Liver (tissue), 9 donors: ENCODE results near the gene FBXO48. TPM values are rescaled to one million over a fixed set of nuclear protein-coding genes. Genes with fewer than 3 reads are reported as not detected.

Experiments
- DNase-seq: peaks from one replicate; pipeline ENCODE4 v3.0.0-alpha.2; 2017; ENCODE audit warnings: low spot score
- H3K27ac ChIP-seq, 2 donors: one replicate each; pipeline ENCODE4 v1.7.0; 2013; ENCODE audit warnings: inconsistent platforms in 2 of 2, low read length in 2 of 2, control low read depth in 1 of 2, low read depth in 1 of 2, mild to moderate bottlenecking in 1 of 2
- H3K27me3 ChIP-seq, 4 donors: one replicate each; pipeline versions ENCODE4 v1.6.1 to v1.7.0; 2013; ENCODE audit warnings: low read length in 3 of 4, inconsistent platforms in 1 of 4, mild to moderate bottlenecking in 1 of 4, moderate library complexity in 1 of 4; ENCODE audit not compliant: control insufficient read depth in 4 of 4, insufficient read depth in 4 of 4
- H3K36me3 ChIP-seq, 4 donors: one replicate each; pipeline versions ENCODE4 v1.6.1 to v1.7.0; 2013; ENCODE audit warnings: low read length in 3 of 4, mild to moderate bottlenecking in 3 of 4, low read depth in 1 of 4, moderate library complexity in 1 of 4; ENCODE audit not compliant: control insufficient read depth in 4 of 4, insufficient read depth in 3 of 4
- H3K4me1 ChIP-seq, 4 donors: one replicate each; pipeline versions ENCODE4 v1.6.1 to v1.7.0; 2013; ENCODE audit warnings: low read length in 3 of 4, mild to moderate bottlenecking in 3 of 4, moderate library complexity in 1 of 4; ENCODE audit not compliant: control insufficient read depth in 4 of 4, insufficient read depth in 4 of 4
- H3K4me3 ChIP-seq, 3 donors: one replicate each; pipeline versions ENCODE4 v1.6.1 to v1.7.0; 2013; ENCODE audit warnings: low read length in 3 of 3, control low read depth in 1 of 3, low read depth in 1 of 3, mild to moderate bottlenecking in 1 of 3
- H3K9ac ChIP-seq, 2 donors: one replicate each; pipeline ENCODE4 v1.7.0; 2013; ENCODE audit warnings: low read length in 2 of 2, mild to moderate bottlenecking in 2 of 2, moderate library complexity in 2 of 2, control low read depth in 1 of 2, low read depth in 1 of 2
- H3K9me3 ChIP-seq, 4 donors: one replicate each; pipeline versions ENCODE4 v1.6.1 to v1.7.0; 2013; ENCODE audit warnings: low read length in 3 of 4; ENCODE audit not compliant: control insufficient read depth in 4 of 4
- FOXA2 ChIP-seq: IDR thresholded peaks from 2 replicates; pipeline ENCODE4 v1.6.1; 2016; ENCODE audit warnings: antibody characterized with exemption
- GABPA ChIP-seq, 2 donors: IDR thresholded peaks in 1 of 2; conservative IDR thresholded peaks in 1 of 2; 2 replicates each; pipeline ENCODE4 v1.6.1; 2016; ENCODE audit warnings: antibody characterized with exemption in 2 of 2, mild to moderate bottlenecking in 1 of 2, moderate library complexity in 1 of 2
- HNF4A ChIP-seq, 2 donors: conservative IDR thresholded peaks; 2 replicates each; pipeline ENCODE4 v1.6.1; 2016; ENCODE audit warnings: antibody characterized with exemption in 2 of 2, mild to moderate bottlenecking in 2 of 2
- JUND ChIP-seq, 2 donors: IDR thresholded peaks; 2 replicates each; pipeline ENCODE4 v1.6.1; 2016; ENCODE audit warnings: antibody characterized with exemption in 2 of 2
- RXRA ChIP-seq, 2 donors: IDR thresholded peaks; 2 replicates each; pipeline ENCODE4 v1.6.1; 2017 to 2018; ENCODE audit warnings: antibody characterized with exemption in 2 of 2, mild to moderate bottlenecking in 1 of 2
- SP1 ChIP-seq: IDR thresholded peaks from 2 replicates; pipeline ENCODE4 v1.6.1; 2018; ENCODE audit warnings: antibody characterized with exemption, mild to moderate bottlenecking
- TAF1 ChIP-seq: conservative IDR thresholded peaks from 2 replicates; pipeline ENCODE4 v1.6.1; 2016; ENCODE audit warnings: antibody characterized with exemption, mild to moderate bottlenecking
- YY1 ChIP-seq: IDR thresholded peaks from 2 replicates; pipeline ENCODE4 v1.6.1; 2016; ENCODE audit warnings: antibody characterized with exemption, mild to moderate bottlenecking
- WGBS: extraction: QIAGEN DNeasy Blood & Tissue Kit; methylation state at CpG from one replicate; pipeline ENCODE4 v1.1.7; 2013; 5-methylcytosine and 5-hydroxymethylcytosine counted together
- polyA plus RNA-seq, 2 donors: library from polyadenylated mRNA; stranded (reverse) in 1 of 2; unstranded in 1 of 2; fragments of 200-250 nt in 1 of 2; fragments of >200 nt in 1 of 2; fragmentation: Nextera tagmentation in 1 of 2; extraction: Ambion mirVana in 1 of 2; gene quantifications; one replicate each; pipeline versions ENCODE4 v1.2.1 to v1.2.3, GENCODE V29; 2013 to 2015
- total RNA-seq, 2 donors: library from RNA; depleted of rRNA; stranded (reverse); fragments of >200 nt; gene quantifications; one replicate each; pipeline ENCODE4 v1.2.3, GENCODE V29; 2014
- TF ChIP-seq, protein P1 (sequence below): IDR thresholded peaks from 2 replicates; pipeline ENCODE4 v1.6.1; 2016; ENCODE audit warnings: antibody characterized with exemption
- TF ChIP-seq, protein P2 (sequence below): IDR thresholded peaks from 2 replicates; pipeline ENCODE4 v1.6.1; 2016; ENCODE audit warnings: antibody characterized with exemption, mild to moderate bottlenecking
- donor health status: healthy.
- donor health status: healthy.
- donor health status: healthy.
- donor health status: healthy.
- donor health status: healthy.

FBXO48 gene
- total and polyA plus RNA-seq, 4 donors: 0.45 to 1.0 (median 0.75) TPM

DNA sequence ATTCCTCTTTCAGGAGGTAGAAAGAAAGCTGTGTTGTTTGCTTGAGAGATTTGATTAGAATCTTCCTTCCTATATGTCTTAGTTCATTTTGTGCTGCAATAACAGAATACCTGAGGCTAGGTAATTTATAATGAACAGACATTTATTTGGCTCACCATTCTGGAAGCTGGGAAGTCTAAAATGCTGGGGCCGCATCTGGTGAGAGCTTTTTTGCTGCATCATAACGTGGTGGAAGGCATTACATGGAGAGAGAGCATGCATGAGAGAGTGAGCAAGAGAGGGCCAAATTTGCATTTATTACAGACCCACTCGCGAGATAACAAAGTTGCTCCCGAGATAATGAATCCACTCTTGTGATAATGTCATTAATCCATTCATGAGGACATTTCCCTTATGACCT lies 34.7 kb upstream of the FBXO48 start:
- Histone ChIP-seq H3K9ac (no peak overlapping the region), H3K36me3 (peaks cover 0 to 3% (median 0%) of the 10 kb centered on the region in 4 donors), H3K4me1 (peaks cover 4 to 20% (median 13%) of the 10 kb centered on the region in 4 donors), H3K27me3 (no peaks in the 10 kb centered on the region), H3K4me3 (no peak overlapping the region), H3K9me3 (peaks cover 0 to 1% (median 0%) of the 10 kb centered on the region in 4 donors), H3K27ac (no peak overlapping the region)
- 89% methylated on average over 5 of the region's 5 CpGs for WGBS
- no peak for DNase-seq
- TF ChIP-seq, protein P1, sequence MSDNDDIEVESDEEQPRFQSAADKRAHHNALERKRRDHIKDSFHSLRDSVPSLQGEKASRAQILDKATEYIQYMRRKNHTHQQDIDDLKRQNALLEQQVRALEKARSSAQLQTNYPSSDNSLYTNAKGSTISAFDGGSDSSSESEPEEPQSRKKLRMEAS: no peak
- no peak for TF ChIP-seq RXRA (IDR thresholded peaks at IDR 0.05)
- no peak for TF ChIP-seq TAF1
- no peak for TF ChIP-seq SP1
- TF ChIP-seq YY1: no peak
- TF ChIP-seq GABPA (IDR thresholded peaks at IDR 0.05 in 1 of 2, conservative IDR thresholded peaks at IDR 0.05 in 1 of 2): no peak
- no peak for TF ChIP-seq JUND (IDR thresholded peaks at IDR 0.05)
- TF ChIP-seq, protein P2, sequence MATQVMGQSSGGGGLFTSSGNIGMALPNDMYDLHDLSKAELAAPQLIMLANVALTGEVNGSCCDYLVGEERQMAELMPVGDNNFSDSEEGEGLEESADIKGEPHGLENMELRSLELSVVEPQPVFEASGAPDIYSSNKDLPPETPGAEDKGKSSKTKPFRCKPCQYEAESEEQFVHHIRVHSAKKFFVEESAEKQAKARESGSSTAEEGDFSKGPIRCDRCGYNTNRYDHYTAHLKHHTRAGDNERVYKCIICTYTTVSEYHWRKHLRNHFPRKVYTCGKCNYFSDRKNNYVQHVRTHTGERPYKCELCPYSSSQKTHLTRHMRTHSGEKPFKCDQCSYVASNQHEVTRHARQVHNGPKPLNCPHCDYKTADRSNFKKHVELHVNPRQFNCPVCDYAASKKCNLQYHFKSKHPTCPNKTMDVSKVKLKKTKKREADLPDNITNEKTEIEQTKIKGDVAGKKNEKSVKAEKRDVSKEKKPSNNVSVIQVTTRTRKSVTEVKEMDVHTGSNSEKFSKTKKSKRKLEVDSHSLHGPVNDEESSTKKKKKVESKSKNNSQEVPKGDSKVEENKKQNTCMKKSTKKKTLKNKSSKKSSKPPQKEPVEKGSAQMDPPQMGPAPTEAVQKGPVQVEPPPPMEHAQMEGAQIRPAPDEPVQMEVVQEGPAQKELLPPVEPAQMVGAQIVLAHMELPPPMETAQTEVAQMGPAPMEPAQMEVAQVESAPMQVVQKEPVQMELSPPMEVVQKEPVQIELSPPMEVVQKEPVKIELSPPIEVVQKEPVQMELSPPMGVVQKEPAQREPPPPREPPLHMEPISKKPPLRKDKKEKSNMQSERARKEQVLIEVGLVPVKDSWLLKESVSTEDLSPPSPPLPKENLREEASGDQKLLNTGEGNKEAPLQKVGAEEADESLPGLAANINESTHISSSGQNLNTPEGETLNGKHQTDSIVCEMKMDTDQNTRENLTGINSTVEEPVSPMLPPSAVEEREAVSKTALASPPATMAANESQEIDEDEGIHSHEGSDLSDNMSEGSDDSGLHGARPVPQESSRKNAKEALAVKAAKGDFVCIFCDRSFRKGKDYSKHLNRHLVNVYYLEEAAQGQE: no peak

DNA sequence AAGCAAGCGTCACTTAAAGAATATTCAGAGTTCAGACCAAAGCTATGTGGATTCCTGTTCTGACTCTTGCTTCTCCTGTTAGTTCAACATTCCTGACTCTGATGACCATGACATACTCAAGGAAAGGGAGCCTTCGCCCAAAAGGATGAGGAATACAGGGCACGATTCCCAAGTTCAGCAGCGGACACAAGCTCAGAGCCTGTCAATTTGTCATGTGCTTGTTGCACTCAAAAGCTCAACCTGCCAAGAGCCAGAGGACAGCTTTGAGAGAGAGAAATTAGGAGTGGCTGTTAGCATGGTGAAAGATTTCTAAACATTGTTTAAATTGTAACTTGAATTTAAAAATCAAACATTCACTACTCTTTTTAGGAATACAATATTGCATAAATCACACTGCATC lies 33.6 kb upstream of the FBXO48 start:
- TF ChIP-seq HNF4A (conservative IDR thresholded peaks at IDR 0.05): peak in 1 of 2 donors; percentile 32
- TF ChIP-seq RXRA (IDR thresholded peaks at IDR 0.05): peak in 1 of 2 donors; percentile 31
- TF ChIP-seq, protein P2: no peak
- no peaks in the 10 kb centered on the region for H3K27me3 ChIP-seq
- peaks cover 0 to 5% (median under 1%) of the 10 kb centered on the region in 4 donors for H3K9me3 ChIP-seq
- no peak overlapping the region for H3K9ac ChIP-seq
- DNase-seq: no peak
- peaks cover 4 to 20% (median 13%) of the 10 kb centered on the region in 4 donors for H3K4me1 ChIP-seq
- 52% methylated on average over 4 of the region's 4 CpGs for WGBS
- no peak overlapping the region for H3K4me3 ChIP-seq
- peaks cover 0 to 7% (median 0%) of the 10 kb centered on the region in 4 donors for H3K36me3 ChIP-seq
- peak overlapping the region; percentile 10 to 46 for H3K27ac ChIP-seq

DNA sequence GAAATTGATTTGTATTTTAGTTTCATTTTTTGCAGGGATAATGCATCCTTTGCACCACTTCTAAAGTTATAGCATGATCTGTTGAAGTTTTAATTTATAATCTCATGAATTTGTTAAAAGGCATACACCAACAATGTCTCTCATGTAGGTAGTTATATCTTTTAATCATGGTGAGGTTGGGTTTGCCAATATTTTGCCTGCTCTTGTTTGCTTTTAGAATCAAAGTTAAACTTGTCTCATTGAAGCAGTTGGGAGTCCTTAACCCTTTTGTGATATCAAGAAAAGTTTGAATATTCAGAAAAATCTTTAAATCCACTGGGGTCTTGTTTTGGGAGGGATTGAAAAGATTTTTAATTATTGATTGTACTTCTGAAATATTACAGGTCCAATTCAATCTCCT lies 32.0 kb upstream of the FBXO48 start:
- Histone ChIP-seq H3K4me1 (peaks cover 2 to 20% (median 13%) of the 10 kb centered on the region in 4 donors), H3K9me3 (peaks cover 0 to 5% (median 3%) of the 10 kb centered on the region in 4 donors), H3K4me3 (no peak overlapping the region), H3K27ac (no peak overlapping the region), H3K36me3 (peaks cover 0 to 7% (median 0%) of the 10 kb centered on the region in 4 donors), H3K27me3 (no peaks in the 10 kb centered on the region), H3K9ac (no peak overlapping the region)
- DNase-seq: no peak
- TF ChIP-seq, protein P1: no peak
- peak in 1 of 2 donors; percentile 6 for TF ChIP-seq HNF4A (conservative IDR thresholded peaks at IDR 0.05)
- TF ChIP-seq FOXA2: peak; percentile 15
- no peak for TF ChIP-seq SP1
